ENCODE results near the gene OAF.

The OAF gene

DNA sequence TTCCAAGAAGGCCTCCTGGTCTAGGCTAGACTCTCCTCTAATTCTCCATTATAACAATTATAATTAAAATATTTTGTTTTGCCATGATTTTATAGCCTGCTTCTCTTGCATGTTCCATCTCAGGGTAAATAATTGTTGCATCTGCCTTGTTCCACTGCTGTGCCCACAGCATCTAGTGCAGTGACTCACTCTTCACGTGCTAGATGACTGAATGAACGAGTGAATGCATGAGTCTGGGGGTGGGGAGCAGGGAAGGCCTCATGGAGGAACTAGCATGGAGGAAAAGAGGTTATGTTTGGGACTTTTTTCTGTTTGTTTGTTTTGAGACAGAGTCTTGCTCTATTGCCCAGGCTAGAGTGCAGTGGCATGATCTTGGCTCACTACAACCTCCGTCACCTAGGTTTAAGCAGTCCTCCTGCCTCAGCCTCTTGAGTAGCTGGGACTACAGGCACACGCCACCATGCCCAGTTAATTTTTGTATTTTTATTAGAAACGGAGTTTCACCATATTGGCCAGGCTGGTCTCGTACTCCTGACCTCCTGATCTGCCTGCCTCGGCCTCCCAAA is 5.2 kb upstream of the OAF start:
- DNase-seq (ENCODE audit: insufficient read length, low spot score) = no peak
- no peak for TF ChIP-seq CTCF (IDR thresholded peaks at IDR 0.05; ENCODE audit: insufficient read depth, missing control alignments)

GRCh38 chr11:120207512-120207911 is 3.3 kb upstream of the OAF start:
- DNase-seq (ENCODE audit: insufficient read length, low spot score) (no peak), FAIRE-seq (no peak)
- no peak for TF ChIP-seq CTCF (IDR thresholded peaks at IDR 0.05; ENCODE audit: insufficient read depth, missing control alignments)

More for the DNA sequence above, 5.2 kb upstream of the OAF start:
- no peak for FAIRE-seq

- FAIRE-seq = no peak
- DNase-seq (ENCODE audit: insufficient read length, low spot score) = no peak
- TF ChIP-seq CTCF (IDR thresholded peaks at IDR 0.05; ENCODE audit: insufficient read depth, missing control alignments) = no peak
Observed at GRCh38 chr11:120208001-120208441, 2.8 kb upstream of the OAF start.

DNA sequence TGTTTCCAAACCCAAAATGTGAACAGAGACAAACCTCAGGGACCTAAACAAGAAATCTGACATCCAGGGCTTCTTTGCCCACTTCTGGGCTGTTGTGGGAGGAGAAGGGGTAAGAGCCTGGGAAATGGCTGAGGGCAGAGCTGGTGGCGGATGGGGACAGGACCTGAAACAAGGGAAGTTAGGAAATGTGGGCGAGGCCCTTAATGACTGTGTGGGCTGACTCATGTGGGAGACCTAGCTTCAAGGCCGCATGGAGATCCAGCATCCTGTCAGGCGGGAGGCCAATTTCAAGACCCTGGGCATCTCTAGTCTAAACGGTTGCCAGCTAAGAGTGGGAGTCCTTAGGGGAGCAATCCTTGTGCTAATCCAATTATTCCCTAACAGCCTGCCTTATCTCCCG is 2.1 kb upstream of the OAF start:
- no peak for FAIRE-seq
- no peak for DNase-seq (ENCODE audit: insufficient read length, low spot score)
- no peak for TF ChIP-seq CTCF (IDR thresholded peaks at IDR 0.05; ENCODE audit: insufficient read depth, missing control alignments)

- FAIRE-seq (no peak), DNase-seq (ENCODE audit: insufficient read length, low spot score) (no peak)
- TF ChIP-seq CTCF (IDR thresholded peaks at IDR 0.05; ENCODE audit: insufficient read depth, missing control alignments) = no peak
Observed at GRCh38 chr11:120209746-120210625, 846 bp upstream of the OAF start.

GRCh38 chr11:120211522-120212258 is 858 bp downstream of the OAF start:
- DNase-seq (ENCODE audit: insufficient read length, low spot score) (no peak), FAIRE-seq (no peak)
- TF ChIP-seq CTCF (IDR thresholded peaks at IDR 0.05; ENCODE audit: insufficient read depth, missing control alignments) = no peak

All from D721Med (cell line).